Measurements from ENCODE around the gene EPM2A. TPM values are rescaled to one million over a fixed set of nuclear protein-coding genes. Genes with fewer than 3 reads are reported as not detected.

The EPM2A gene
- polyA plus RNA-seq, 1 experiment: 4.3 TPM

DNA sequence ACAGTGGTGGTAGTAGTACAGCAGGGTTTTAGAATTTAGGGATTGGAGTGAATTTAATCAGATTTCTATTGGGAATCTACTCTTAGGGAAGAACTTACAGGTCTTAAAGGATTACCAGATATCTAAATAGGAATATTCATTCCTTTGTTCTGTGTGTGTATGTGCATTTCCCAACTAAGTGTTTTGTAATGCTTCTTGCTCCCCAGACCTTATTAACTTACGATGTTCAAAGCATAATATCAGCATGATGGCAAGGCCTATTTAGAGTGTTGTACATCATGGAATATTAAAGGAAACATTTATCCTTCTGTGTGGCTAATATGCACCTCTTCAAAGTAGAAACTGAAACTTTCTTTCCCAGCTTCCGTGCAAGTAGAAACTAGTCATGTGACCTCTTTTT, 133.9 kb downstream of the EPM2A start:
- Histone ChIP-seq H3K4me3 (ENCODE audit: low read depth, low read length) (no peak overlapping the region), H3K27ac (ENCODE audit: low read depth, low read length) (no peak overlapping the region), H3K9me3 (ENCODE audit: control insufficient read depth, insufficient read depth, low read length) (no peaks in the 10 kb centered on the region), H3K27me3 (ENCODE audit: control insufficient read depth, insufficient read depth, low read length) (no peaks in the 10 kb centered on the region)
- CTCF ChIA-PET: no interaction called here
- TF ChIP-seq, protein P1, sequence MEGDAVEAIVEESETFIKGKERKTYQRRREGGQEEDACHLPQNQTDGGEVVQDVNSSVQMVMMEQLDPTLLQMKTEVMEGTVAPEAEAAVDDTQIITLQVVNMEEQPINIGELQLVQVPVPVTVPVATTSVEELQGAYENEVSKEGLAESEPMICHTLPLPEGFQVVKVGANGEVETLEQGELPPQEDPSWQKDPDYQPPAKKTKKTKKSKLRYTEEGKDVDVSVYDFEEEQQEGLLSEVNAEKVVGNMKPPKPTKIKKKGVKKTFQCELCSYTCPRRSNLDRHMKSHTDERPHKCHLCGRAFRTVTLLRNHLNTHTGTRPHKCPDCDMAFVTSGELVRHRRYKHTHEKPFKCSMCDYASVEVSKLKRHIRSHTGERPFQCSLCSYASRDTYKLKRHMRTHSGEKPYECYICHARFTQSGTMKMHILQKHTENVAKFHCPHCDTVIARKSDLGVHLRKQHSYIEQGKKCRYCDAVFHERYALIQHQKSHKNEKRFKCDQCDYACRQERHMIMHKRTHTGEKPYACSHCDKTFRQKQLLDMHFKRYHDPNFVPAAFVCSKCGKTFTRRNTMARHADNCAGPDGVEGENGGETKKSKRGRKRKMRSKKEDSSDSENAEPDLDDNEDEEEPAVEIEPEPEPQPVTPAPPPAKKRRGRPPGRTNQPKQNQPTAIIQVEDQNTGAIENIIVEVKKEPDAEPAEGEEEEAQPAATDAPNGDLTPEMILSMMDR (IDR thresholded peaks at IDR 0.05; ENCODE audit: low read depth, low read length): no peak
- POLR2A ChIA-PET: no interaction called here
- no peak for DNase-seq (ENCODE audit: low read depth, low spot score)

DNA sequence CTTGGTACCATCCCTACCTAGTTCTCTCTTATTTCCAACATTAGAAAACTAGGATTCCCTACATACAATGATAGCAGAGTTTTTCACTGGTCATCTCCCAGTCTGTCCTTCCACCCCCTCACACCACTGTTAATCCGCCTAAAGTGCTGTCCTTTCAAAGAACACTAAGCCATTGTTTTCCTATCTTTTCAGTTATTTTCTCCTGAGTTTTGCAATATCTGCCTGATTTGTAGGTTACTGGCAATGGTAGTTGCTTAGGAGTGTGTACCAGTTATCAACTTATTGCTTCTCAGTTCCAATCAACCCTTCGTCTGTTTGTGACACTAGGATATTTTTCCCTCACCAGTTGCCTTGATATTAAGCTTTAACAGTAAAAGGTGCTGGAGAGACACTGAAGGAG, 135.0 kb downstream of the EPM2A start:
- DNase-seq (ENCODE audit: low read depth, low spot score): no peak
- Histone ChIP-seq H3K27me3 (ENCODE audit: control insufficient read depth, insufficient read depth, low read length) (no peaks in the 10 kb centered on the region), H3K4me3 (ENCODE audit: low read depth, low read length) (no peak overlapping the region), H3K27ac (ENCODE audit: low read depth, low read length) (no peak overlapping the region), H3K9me3 (ENCODE audit: control insufficient read depth, insufficient read depth, low read length) (no peaks in the 10 kb centered on the region)
- CTCF ChIA-PET: no interaction called here
- POLR2A ChIA-PET: no interaction called here
- TF ChIP-seq, protein P1 (IDR thresholded peaks at IDR 0.05; ENCODE audit: low read depth, low read length): no peak

DNA sequence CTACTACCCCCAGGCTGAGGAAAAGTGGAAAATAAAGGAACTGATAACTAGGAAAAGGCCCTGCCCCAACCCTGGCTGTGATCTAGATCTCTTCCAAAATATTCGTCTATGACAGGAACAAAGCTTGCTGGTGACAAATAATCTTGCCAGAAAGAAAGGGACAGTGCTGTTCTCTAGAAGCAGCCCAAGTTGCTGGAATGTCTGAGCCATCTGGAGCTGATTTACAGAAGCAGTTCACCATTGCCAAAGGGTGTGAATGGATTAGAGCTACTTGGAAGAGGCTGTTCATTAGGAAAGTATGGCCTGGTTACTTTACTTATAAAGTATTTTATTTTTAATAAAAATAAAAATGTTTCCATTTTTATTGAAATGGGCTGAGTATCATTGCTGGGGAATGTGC, 146.3 kb downstream of the EPM2A start:
- POLR2A ChIA-PET: no interaction called here
- TF ChIP-seq, protein P1 (IDR thresholded peaks at IDR 0.05; ENCODE audit: low read depth, low read length): no peak
- CTCF ChIA-PET: no interaction called here
- no peaks in the 10 kb centered on the region for H3K9me3 ChIP-seq (ENCODE audit: control insufficient read depth, insufficient read depth, low read length)
- no peak overlapping the region for H3K27ac ChIP-seq (ENCODE audit: low read depth, low read length)
- DNase-seq (ENCODE audit: low read depth, low spot score): no peak
- no peak overlapping the region for H3K4me3 ChIP-seq (ENCODE audit: low read depth, low read length)
- H3K27me3 ChIP-seq (ENCODE audit: control insufficient read depth, insufficient read depth, low read length): no peaks in the 10 kb centered on the region

DNA sequence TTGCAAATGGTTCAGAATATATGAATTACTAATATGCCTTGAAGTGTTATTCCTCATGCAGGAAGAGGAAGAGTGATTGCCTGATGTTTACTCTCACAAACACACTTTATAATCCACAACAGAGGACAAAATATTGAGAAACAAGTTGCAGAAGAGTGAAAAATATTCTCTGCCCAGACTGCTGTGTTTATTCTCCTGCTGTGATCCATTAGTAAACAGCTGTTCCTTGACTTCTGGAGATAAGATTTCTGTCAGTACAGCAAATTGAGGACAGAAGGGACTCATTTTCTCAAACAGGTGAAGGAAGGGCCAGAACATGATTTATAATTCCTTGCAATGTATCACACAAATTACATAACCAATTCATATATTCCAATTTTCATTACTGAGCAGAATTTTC, 148.0 kb downstream of the EPM2A start:
- no peak overlapping the region for H3K4me3 ChIP-seq (ENCODE audit: low read depth, low read length)
- TF ChIP-seq, protein P1 (IDR thresholded peaks at IDR 0.05; ENCODE audit: low read depth, low read length): no peak
- no peaks in the 10 kb centered on the region for H3K27me3 ChIP-seq (ENCODE audit: control insufficient read depth, insufficient read depth, low read length)
- H3K9me3 ChIP-seq (ENCODE audit: control insufficient read depth, insufficient read depth, low read length): no peaks in the 10 kb centered on the region
- no peak overlapping the region for H3K27ac ChIP-seq (ENCODE audit: low read depth, low read length)
- DNase-seq (ENCODE audit: low read depth, low spot score): no peak
- ChIA-PET POLR2A (no interaction called here), CTCF (no interaction called here)

DNA sequence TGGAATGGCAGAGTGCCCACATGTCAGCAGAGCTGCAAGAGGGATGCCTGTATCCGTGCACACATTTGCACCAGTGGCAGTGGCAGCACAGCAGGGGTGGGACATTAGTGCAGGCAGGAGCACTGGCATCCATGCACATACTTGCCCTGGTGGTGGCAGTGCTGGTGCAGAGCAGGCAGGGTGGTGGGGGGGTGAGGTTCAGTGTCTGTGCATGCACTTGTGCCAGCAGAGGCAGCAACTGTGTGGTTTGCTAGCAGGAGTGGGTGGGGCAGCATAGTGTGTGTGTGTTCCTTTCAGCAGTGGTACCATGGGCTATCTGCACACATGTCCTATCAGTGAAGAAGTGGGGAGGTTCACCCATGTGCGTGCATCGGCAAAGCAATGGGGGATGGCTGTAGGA, 151.6 kb downstream of the EPM2A start:
- ChIA-PET POLR2A (no interaction called here), CTCF (no interaction called here)
- no peak overlapping the region for H3K4me3 ChIP-seq (ENCODE audit: low read depth, low read length)
- no peak overlapping the region for H3K27ac ChIP-seq (ENCODE audit: low read depth, low read length)
- no peaks in the 10 kb centered on the region for H3K27me3 ChIP-seq (ENCODE audit: control insufficient read depth, insufficient read depth, low read length)
- TF ChIP-seq, protein P1 (IDR thresholded peaks at IDR 0.05; ENCODE audit: low read depth, low read length): no peak
- no peaks in the 10 kb centered on the region for H3K9me3 ChIP-seq (ENCODE audit: control insufficient read depth, insufficient read depth, low read length)
- DNase-seq (ENCODE audit: low read depth, low spot score): no peak

Small RNA genes within 50 kb of the gene (small RNA-seq; reads per million reads assigned to genes)
- gene AL023806.2 (ENCODE audit: insufficient read length, low read depth): not detected

Other genes with a start within 250 kb of the EPM2A start
- gene FBXO30, start 79.3 kb upstream of the EPM2A start, polyA plus RNA-seq (2011; rRNA removed): 8.8 and 11.8 TPM in 2 replicates
- 6.8 and 10.0 TPM in 2 replicates for gene SHPRH, start 228.8 kb upstream of the EPM2A start, polyA plus RNA-seq (2011; rRNA removed)